WTC11 (cell line): Measurements from ENCODE around the gene SEMA7A. TPM values are rescaled to one million over a fixed set of nuclear protein-coding genes. Genes with fewer than 3 reads are reported as not detected.

Experiments
- ATAC-seq: fragments of 200-7000 bp; cut with Tn5 transposase; 2 replicates; pipeline ENCODE4 v1.10.0; 2021; ENCODE audit warnings: mild to moderate bottlenecking, moderate library complexity
- CTCF ChIA-PET: fragments of 300-600 bp; sonication (Branson Sonifier 250); formaldehyde crosslinking; loops from one replicate; lab custom pipeline; 2021; ENCODE audit warnings: antibody characterized with exemption; lab: Charles Lee
- POLR2A ChIA-PET: fragments of 350-600 bp; sonication (Branson Sonifier 250); formaldehyde crosslinking; loops from one replicate; lab custom pipeline; 2021; ENCODE audit warnings: antibody characterized with exemption; lab: Charles Lee
- DNase-seq: peaks from one replicate; pipeline ENCODE4 v3.0.0; 2021; ENCODE audit warnings: low spot score
- H3K27ac Mint-ChIP-seq: 2 replicates; pipeline ENCODE4 v1.8.0; 2021; ENCODE audit warnings: mixed read lengths
- H3K27me3 Mint-ChIP-seq: 2 replicates; pipeline ENCODE4 v1.8.0; 2021; ENCODE audit warnings: low read depth, mild to moderate bottlenecking, moderate library complexity, mixed read lengths
- H3K36me3 Mint-ChIP-seq: 2 replicates; pipeline ENCODE4 v1.8.0; 2021; ENCODE audit warnings: mixed read lengths
- H3K4me1 Mint-ChIP-seq: 2 replicates; pipeline ENCODE4 v1.8.0; 2022; ENCODE audit warnings: mixed read lengths
- H3K4me3 Mint-ChIP-seq: 2 replicates; pipeline ENCODE4 v1.8.0; 2021; ENCODE audit warnings: mild to moderate bottlenecking, moderate library complexity, mixed read lengths
- H3K9me3 Mint-ChIP-seq: 2 replicates; pipeline ENCODE4 v1.8.0; 2021; ENCODE audit warnings: mixed read lengths
- CREB1 ChIP-seq: sonication (generic); formaldehyde crosslinking; IDR thresholded peaks from 2 replicates; pipeline ENCODE4 v1.8.0; 2023; ENCODE audit warnings: mild to moderate bottlenecking, missing genetic modification reagents
- ELF4 ChIP-seq: sonication (generic); formaldehyde crosslinking; IDR thresholded peaks from 2 replicates; pipeline ENCODE4 v1.8.1; 2022; ENCODE audit warnings: low read depth, mild to moderate bottlenecking, moderate library complexity, missing genetic modification reagents
- FOXK1 ChIP-seq: sonication (generic); formaldehyde crosslinking; IDR thresholded peaks from 2 replicates; pipeline ENCODE4 v1.8.0; 2022; ENCODE audit warnings: mild to moderate bottlenecking, moderate library complexity, missing genetic modification reagents
- JUN ChIP-seq: sonication (generic); formaldehyde crosslinking; IDR thresholded peaks from 2 replicates; pipeline ENCODE4 v1.8.0; 2023; ENCODE audit warnings: mild to moderate bottlenecking, missing genetic modification reagents
- MLX ChIP-seq: sonication (generic); formaldehyde crosslinking; IDR thresholded peaks from 2 replicates; pipeline ENCODE4 v1.8.1; 2023; ENCODE audit warnings: mild to moderate bottlenecking, missing genetic modification reagents, moderate library complexity
- NR1H2 ChIP-seq: sonication (generic); formaldehyde crosslinking; IDR thresholded peaks from 2 replicates; pipeline ENCODE4 v1.9.0; 2021; ENCODE audit warnings: mild to moderate bottlenecking, moderate library complexity, missing genetic modification reagents
- NR2C2 ChIP-seq: sonication (generic); formaldehyde crosslinking; IDR thresholded peaks from 2 replicates; pipeline ENCODE4 v1.8.0; 2022; ENCODE audit warnings: mild to moderate bottlenecking, missing genetic modification reagents
- TCF7 ChIP-seq: sonication (generic); formaldehyde crosslinking; IDR thresholded peaks from 2 replicates; pipeline ENCODE4 v1.8.0; 2022; ENCODE audit warnings: mild to moderate bottlenecking, low read depth, missing genetic modification reagents, moderate library complexity
- USF1 ChIP-seq: sonication (generic); formaldehyde crosslinking; IDR thresholded peaks from 2 replicates; pipeline ENCODE4 v1.8.0; 2022; ENCODE audit warnings: mild to moderate bottlenecking, missing genetic modification reagents
- ZBTB43 ChIP-seq: sonication (generic); formaldehyde crosslinking; IDR thresholded peaks from 2 replicates; pipeline ENCODE4 v1.8.1; 2023; ENCODE audit warnings: mild to moderate bottlenecking, missing genetic modification reagents
- ZMAT4 ChIP-seq: fragments of 250-450 bp; sonication (Bioruptor Pico); IDR thresholded peaks from 2 replicates; pipeline ENCODE4 v1.9.0; 2021; ENCODE audit warnings: mild to moderate bottlenecking
- ZNF121 ChIP-seq: sonication (generic); formaldehyde crosslinking; IDR thresholded peaks from 2 replicates; pipeline ENCODE4 v1.8.0; 2023; ENCODE audit warnings: missing genetic modification reagents
- ZNF263 ChIP-seq: sonication (generic); formaldehyde crosslinking; IDR thresholded peaks from 2 replicates; pipeline ENCODE4 v1.8.1; 2022; ENCODE audit warnings: low read depth, mild to moderate bottlenecking, moderate library complexity, missing genetic modification reagents
- ZNF281 ChIP-seq: sonication (generic); formaldehyde crosslinking; IDR thresholded peaks from 2 replicates; pipeline ENCODE4 v1.8.0; 2023; ENCODE audit warnings: mild to moderate bottlenecking, missing genetic modification reagents
- ZNF423 ChIP-seq: fragments of 250-450 bp; sonication (Bioruptor Pico); IDR thresholded peaks from 2 replicates; pipeline ENCODE4 v2.1.2; 2022; ENCODE audit warnings: mild to moderate bottlenecking, moderate library complexity
- ZSCAN18 ChIP-seq: fragments of 250-450 bp; sonication (Bioruptor Pico); IDR thresholded peaks from 2 replicates; pipeline ENCODE4 v2.1.2; 2022; ENCODE audit warnings: mild to moderate bottlenecking, moderate library complexity
- total RNA-seq: library from RNA; stranded (reverse); gene quantifications from 3 replicates; pipeline ENCODE4 v1.2.3, GENCODE V29; 2021
- TF ChIP-seq, protein P1 (sequence below): sonication (generic); formaldehyde crosslinking; IDR thresholded peaks from 2 replicates; pipeline ENCODE4 v1.8.0; 2022; ENCODE audit warnings: mild to moderate bottlenecking, missing genetic modification reagents
- TF ChIP-seq, protein P2 (sequence below): fragments of 250-450 bp; sonication (Bioruptor Pico); conservative IDR thresholded peaks from 2 replicates; pipeline ENCODE4 v1.9.0; 2021; ENCODE audit warnings: mild to moderate bottlenecking

SEMA7A gene
- total RNA-seq, 1 experiment from 2014 or later, result 17.9 TPM

- TF ChIP-seq, protein P1, sequence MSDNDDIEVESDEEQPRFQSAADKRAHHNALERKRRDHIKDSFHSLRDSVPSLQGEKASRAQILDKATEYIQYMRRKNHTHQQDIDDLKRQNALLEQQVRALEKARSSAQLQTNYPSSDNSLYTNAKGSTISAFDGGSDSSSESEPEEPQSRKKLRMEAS (CRISPR knock-in tag), result no peak
- TF ChIP-seq ZNF423 (CRISPR knock-in tag) (no peak), ELF4 (CRISPR knock-in tag) (no peak), ZNF281 (no peak), ZNF121 (CRISPR knock-in tag) (no peak)
- TF ChIP-seq, all 79 proteins: peak for 0
Measured at GRCh38 chr15:74380361-74381189, 53.2 kb downstream of the SEMA7A start (continued).

DNA sequence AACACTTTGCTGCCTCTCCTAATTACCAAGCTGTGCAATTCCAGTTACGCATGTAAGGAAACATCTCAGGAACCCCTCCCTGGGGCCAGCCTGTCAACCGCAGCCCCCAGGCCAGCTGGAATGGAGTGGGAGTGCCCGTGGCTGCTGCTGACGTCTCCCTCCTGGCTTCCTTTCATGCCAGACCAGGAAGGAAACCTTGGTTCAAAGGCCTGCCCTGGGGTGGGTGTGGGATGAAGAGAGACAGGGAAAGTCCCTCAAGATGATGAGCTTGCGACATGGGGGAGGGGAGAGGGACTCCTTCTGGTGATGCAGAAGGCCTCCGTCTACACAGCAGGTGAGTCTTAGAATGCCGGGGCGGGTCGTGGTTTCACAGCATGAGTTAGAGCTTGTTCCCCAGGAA is 54.9 kb downstream of the SEMA7A start:
- Mint-ChIP-seq H3K9me3 (no peaks in the 10 kb centered on the region), H3K27me3 (no peaks in the 10 kb centered on the region; the same call in 1 of the 2 replicates), H3K4me1 (peaks cover 11% of the 10 kb centered on the region), H3K27ac (no peak overlapping the region), H3K36me3 (no peaks in the 10 kb centered on the region), H3K4me3 (no peak overlapping the region)
- DNase-seq (no peak), ATAC-seq (no peak)
- CTCF ChIA-PET, result interaction anchor here (0.7 to 1.8 kb wide), 8 partner anchors 24 to 253 kb away, joined by 3 to 10 read pairs (median 4); no protein-coding TSS in a partner anchor
- TF ChIP-seq JUN (CRISPR knock-in tag), result no peak
- TF ChIP-seq CREB1 (CRISPR knock-in tag), result no peak
- TF ChIP-seq ZSCAN18, result no peak
- no peak for TF ChIP-seq NR2C2 (CRISPR knock-in tag)
- TF ChIP-seq FOXK1, result no peak
- TF ChIP-seq, protein P2, sequence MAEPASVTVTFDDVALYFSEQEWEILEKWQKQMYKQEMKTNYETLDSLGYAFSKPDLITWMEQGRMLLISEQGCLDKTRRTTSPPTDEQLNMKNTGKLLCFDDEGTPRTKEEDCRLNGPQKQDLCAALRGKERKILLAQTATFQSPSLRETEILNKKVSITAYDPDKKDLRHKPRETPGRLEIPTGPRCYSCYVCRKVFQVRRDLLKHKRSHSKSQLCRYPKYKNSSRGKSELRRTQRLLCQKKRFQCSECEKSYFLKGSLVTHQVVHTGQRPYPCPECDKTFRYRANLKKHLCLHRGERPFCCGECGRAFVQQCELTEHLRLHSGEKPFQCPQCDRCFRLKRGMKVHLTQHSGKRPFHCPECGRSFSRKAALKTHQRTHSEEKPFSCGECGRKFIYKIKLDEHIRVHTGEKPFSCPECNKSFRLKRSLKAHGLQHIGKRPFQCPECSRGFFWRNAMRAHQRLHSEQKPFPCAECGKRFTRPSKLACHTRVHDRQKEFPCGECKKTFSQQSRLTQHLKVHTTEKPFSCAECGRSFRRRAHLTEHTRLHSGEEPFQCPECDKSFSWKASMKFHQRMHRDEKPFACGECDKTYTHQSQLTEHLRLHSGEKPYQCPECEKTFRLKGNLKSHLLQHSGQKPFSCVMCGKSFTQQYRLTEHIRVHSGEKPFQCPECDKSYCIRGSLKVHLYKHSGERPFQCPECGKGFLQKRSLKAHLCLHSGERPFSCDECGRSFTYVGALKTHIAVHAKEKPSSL, result no peak
- no peak for TF ChIP-seq NR1H2
- no peak for TF ChIP-seq TCF7 (CRISPR knock-in tag)
- TF ChIP-seq ZMAT4, result no peak
- no peak for TF ChIP-seq MLX
- no peak for TF ChIP-seq USF1
- TF ChIP-seq ZBTB43 (CRISPR knock-in tag), result no peak
- no peak for TF ChIP-seq ZNF263
- POLR2A ChIA-PET, result no interaction called here
